Stimulated activated CD4-positive, alpha-beta T cell treated with anti-CD3 and anti-CD28 coated beads, Interleukin-1b, Interleukin-23, amount 100 ng/mL, for 24 hours (primary cell): ENCODE measurements around the gene TUFT1.

ENCODE experiments used
- DNase-seq, 4 experiments: peaks; one replicate each; pipeline ENCODE4 v3.0.0-alpha.2; 2020; ENCODE audit warnings: low read depth in 4 of 4, low spot score in 1 of 4

The TUFT1 gene

DNA sequence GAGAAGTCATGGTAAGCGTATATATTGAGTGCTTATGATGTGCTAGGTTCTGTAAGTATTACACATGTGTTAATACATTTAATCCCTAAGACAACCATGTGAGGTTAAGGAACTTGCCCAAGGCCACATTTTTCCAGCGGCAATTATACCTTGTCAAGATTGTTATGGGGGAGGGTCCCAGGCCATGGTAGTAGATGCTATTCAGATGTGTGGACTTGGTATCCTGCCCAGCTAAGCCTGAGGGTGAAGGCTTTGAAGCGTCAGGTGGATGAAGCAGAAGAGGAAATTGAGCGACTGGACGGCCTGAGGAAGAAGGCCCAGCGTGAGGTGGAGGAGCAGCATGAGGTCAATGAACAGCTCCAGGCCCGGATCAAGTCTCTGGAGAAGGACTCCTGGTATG is 3.6 kb upstream of the TUFT1 start:
- no peak for DNase-seq

DNA sequence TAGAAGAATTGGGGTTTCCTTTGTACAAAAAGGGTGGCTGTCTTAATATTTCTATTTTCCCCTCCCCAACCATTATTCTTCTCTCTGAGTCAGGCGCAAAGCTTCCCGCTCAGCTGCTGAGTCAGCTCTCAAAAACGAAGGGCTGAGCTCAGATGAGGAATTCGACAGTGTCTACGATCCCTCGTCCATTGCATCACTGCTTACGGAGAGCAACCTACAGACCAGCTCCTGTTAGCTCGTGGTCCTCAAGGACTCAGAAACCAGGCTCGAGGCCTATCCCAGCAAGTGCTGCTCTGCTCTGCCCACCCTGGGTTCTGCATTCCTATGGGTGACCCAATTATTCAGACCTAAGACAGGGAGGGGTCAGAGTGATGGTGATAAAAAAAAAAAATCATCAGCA is 3.0 kb upstream of the TUFT1 start:
- DNase-seq = no peak

DNA sequence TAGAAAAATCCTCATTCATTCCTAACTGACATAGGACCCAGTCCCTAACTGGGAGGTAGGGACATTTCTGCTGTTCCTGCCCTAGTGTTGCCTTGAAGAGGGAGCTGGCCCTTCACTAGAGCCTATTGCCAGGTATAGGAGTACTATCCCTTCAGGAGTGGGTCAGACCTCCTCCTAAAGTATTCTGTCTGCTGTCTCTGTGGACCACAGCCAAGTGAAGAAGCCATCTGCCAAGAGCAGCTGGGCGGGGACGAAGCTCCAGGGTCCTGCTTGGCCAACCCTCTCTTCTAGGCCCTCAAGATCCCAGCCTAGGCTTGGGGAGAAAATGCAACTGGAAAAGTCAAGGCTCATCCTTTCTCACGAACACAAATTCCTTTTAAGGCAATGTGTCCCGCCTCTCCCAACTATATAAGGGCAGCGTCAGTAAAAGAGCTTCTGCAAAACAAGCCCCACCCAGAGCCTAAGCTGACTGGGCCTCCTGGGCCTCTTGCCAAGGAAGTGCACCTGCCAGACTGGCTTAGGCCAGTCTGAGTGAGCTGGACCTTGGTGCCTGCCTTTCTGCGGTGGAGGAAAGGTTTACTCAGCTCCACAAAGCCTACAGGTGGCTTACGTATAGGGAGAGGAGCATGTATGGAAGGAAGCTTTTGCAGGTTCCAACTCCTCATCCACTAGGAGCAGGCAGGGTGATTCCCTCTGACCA is 638 bp upstream of the TUFT1 start:
- DNase-seq = no peak

DNA sequence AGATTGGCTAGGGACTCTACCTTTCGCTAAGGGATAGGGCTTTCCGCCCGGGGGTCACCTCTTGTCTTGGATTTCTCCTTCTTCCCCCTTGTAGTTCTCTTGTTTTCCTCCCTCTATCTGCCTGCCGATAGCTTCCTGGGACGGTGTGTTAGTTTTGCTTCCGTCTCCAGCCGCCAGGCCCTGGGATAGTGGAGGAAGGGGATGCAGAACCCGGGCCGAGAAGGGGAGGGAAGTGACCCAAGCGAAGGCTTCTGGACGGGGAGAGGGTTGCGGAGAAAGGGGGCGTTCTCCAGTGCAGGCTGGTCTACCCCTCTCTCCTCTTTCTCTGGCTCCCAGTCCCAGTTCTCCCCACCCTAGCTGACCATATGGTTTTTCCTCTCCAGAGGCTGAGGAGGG is 871 bp downstream of the TUFT1 start:
- no peak for DNase-seq

DNA sequence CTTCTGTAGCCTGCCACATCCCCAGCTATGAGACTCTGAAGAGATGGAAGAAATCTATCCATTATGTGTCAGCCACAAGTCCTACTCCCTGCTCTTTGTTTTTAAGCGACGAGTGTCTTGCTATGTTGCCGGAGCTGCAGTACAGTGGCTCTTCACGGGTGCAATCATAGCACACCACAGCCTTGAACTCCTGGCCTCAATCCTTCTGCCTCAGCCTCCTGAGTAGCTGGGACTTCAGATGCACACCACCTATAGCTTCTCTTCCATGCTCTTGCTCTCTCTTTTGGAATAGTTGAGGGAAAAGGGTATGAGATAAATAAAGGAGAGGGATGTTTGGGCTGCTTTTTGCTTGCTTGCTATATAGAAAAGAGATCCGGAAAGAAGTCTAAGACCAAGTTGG is 1.6 kb downstream of the TUFT1 start:
- DNase-seq = no peak

DNA sequence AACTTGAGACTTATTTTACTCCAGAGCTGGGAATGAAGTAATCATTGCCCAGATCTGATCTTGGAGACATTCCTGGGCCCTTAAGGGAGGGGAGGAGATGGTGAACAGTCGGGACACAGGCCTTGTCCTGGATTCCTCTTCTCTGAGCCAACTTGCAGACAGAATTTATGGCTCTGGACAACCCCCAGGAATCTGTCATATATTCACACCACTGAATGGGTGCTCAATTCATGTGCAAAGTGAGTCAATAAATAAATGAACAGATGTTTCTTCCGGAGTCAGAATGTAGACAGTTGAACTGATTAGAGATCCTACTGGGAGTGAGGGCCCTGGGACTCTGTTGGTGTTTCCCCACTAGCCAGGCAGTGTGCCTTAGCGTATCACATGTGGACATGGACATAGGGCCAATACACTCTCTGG is 2.6 kb downstream of the TUFT1 start:
- DNase-seq = no peak

DNA sequence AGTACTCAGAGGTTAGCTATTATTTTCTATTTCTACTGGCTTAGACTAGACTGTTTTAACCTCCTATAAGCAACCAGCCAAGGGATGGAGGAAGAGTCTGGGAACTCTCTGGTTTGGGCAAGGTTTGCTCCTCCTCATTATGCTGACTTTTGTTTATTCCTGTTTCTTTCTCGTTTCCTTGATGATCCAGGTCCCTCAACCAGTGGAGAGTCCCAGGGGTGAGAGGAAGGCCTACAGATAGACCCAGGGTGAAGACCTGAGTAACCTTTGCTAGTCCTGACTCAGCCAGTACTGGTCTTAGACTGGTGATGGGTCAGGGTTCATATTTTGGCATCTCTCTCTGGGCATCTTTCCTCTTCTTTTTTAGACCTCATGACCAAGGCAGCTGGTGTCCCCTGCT is 5.4 kb downstream of the TUFT1 start:
- DNase-seq = no peak

DNA sequence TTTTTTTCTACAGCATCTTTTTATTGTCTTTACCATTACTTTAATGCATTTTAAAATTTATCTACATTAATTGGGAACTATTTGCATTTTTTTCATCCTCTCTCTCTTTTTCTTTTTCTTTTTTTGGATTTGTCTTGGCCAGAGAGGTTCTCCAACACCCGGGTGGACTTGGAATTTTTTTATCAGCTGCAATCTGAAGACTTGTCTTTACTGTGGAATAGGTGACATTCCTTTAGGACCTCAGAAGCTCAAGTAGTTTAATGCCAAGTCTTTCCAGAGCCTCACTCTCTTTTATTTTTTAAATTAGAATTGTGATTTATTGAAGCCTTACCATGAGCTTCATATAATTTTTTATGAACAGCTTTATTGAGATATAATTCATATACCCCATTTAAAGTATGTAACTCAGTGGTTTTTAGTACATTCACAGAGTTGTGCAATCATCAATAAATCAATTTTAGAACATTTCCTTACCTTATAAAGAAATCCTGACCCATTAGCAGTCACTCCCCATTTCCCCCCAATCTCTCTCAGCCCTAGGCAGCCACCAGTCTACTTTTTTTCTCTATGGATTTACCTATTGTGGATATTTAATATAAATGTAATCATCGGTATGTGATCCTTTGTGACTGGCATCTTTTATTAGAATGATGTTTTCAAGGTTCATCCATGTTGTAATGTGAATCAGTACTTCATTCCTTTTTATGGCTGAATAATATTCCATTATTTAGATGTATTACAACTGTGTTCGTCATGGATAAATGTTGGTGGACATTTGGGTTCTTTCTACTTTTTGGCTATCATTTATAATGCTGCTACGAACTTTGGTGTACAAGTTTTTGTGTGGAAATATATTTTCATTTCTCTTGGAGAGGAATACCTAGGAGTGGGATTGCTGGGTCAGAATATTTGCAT is 6.2 kb downstream of the TUFT1 start:
- no peak for DNase-seq

DNA sequence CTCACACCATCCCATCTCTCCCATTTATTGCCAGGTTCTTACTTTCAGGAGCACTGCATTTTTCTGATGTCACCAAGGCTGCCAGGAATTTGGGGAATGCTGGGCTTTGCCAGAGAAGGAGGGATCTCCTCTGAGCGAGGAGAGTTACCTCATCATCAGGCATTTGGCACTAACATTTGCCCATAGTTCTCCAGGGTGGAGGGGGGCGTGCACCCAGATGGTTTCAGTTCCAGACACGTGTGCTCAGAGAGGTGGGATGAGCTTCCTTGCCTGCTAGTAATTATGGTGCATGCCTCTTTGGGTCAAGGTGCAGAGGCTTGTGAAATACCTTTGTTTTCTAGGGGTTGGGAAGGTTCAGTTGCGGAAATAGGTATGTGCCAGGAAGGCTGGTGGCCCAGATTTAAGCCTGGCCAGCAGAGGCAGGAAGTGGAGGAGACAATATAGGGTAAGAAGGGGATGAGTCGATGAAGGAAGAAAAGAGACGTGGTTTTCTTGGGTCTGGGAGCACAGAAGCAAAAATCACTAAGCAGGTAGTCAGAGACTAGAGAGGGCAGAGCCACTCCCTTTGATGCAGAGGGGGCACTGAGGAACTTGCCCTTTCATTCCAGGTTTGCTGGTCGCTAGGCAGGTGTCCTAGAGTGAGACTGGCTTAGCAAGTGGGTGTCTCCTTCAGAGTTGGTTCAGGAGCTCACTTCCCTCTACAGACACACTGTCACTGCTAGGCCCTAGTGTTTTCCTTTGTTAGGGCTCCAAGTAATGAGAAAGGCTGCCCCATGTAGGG is 7.2 kb downstream of the TUFT1 start:
- DNase-seq = no peak

DNA sequence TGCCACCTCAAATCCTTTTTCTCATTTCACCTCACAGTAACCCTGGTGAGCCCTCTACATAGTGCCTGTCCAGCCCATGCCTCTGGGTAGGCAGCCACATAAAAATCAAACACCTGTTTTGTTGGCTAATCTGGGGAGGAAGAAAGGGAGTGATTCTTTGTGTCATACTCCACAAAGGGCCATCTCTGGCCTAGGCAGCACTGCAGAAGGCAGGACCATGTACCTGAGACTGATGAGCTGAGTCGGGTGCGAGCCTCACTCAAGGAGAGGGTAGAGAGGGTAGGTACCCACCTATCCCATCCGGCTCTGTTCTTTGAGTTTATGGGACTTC is 7.8 kb downstream of the TUFT1 start:
- DNase-seq = no peak

DNA sequence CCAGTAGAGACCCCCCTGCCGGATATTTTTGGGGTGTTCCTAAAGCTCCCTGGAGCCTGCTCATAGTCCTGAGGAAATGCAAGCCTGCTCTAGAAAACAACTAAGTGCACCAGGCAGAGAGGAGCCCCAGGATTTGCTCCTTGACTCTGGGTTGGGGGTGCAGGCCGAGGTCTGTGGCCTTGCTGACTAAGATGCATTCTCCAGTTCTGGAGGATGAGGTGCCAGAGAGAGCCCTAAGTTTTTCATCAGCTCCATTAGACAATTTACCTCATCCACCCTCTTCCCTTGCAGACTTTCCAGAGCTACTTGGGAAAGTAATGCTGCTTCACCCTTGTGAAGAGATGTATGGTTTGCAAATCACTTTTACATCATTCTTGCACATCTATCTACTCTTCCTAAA is 9.1 kb downstream of the TUFT1 start:
- no peak for DNase-seq

DNA sequence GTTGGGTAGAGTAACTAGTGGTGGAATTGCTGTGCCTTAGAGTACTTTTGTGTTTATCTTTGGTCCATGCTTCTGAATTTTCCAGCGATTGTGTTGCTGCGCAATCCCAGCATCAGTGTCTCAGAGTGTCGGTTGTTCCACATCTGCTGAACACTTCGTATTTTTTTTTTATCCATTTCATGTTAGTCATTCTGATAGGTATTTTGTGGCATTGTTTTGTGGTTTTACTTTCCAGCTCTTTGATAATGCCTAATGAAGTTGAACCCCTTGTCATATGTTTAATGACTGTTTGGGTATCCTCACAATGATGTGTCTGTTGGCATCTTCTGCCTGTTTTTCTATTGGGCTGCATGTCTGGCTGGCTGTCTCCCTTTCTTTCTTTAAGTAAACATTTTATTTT is 13.6 kb downstream of the TUFT1 start:
- DNase-seq = no peak

DNA sequence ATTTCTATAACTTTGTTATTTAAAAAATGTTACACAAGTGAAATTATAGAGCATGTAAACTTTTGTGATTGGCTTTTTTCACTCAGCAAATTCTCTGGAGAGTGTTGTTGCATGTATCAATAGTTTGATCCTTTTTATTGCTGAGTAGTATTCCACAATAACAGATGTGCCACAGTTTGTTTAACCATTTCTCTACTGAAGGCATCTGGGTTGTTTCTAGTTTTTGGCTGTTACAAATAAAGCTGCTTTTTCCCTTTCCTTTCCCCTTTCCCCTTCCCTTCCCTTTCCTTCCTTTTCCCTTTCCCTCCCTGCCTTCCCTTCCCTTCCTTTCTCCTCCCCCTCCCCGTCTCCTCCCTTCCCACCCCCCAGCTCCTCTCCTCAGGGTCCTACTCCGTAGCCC is 15.9 kb downstream of the TUFT1 start:
- no peak for DNase-seq

DNA sequence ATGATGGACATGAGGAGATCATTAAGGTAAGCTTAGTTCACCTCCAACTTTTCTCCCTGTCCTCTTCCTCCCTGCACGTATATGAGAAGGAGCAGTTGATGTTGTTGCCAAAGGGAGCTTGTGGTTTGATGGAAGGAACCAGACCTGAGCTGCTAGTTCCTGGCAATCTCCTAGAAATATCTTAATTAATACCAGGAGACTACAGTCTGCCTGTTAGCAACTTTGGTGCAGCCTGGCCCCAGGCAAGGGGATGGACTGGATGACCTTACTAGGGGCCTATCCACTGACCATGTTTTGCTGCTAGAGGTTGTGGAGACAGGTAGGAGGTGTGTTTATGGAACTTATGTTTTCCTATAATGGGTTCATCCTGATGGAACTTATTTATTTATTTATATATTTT is 22.6 kb downstream of the TUFT1 start:
- no peak for DNase-seq

DNA sequence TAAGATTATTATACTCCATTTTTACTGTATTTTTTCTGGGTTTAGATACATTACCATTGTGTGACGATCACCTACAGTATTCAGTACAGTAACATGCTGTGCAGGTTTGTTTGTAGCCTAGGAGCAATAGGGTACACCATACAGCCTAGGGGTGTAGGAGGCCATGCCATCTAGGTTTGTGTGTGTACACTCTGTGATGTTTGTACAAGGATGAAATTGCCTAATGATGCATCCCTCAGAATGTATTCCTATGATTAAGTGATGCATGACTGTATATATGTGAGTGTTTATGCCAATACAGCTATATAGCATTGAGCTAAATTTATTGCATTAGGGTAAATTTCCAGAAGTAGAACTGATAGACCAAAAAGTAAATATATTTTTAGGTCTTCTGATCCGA is 23.3 kb downstream of the TUFT1 start:
- DNase-seq = no peak

DNA sequence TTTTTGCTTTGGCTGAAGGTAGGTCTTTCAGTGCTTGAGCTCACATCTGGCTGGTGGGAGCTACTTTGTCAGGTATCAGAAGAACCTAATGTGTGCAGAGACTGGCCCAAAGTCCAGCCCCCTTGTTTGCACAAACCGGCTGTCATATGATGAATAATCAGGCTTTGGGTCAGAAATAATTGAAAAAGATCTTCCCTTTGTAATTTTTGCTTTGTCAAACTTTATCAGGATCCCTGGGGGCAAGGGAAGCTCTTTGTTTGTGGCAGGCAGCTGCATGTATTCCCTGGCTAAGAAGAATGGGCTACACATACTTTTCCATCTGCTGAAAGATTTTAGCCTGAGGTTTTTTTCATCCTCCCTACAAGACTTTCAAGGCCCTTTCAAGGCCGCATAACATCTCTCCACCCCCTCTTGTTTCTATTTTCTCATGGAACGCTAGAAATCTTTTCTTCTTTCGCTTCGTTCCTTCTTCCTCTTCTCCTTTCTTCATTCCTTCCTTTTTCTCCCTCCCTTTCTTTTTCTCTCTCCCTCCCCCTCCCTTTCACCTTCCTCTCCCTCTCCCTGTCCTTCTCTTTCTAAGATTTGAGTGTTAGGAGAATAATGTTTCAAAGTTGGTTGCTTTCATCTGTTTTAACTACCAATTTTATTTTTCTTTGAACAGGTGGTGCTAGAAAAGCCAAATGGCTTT is 25.5 kb downstream of the TUFT1 start:
- no peak for DNase-seq

DNA sequence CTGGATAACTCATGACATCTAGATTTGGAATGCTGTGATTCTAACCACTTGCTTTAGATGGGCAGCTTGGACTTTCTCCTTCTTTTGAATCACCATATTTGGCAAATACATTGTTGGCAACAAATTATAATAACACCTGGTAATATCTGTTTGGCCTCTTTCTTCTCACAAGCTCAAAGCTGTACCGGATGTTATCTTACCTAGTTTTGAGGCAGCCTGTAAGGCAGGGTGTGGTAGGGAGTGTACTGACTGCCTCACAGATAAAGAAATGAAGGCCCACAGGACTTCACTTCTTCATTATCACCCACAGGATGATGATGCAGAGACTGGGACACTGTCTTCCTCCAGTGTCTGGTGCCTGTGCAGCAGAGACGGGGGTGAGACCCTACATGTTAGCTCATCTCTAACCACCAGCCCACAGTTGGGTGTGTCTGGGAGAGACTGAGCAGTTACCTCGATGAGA is 28.5 kb downstream of the TUFT1 start:
- DNase-seq = no peak

DNA sequence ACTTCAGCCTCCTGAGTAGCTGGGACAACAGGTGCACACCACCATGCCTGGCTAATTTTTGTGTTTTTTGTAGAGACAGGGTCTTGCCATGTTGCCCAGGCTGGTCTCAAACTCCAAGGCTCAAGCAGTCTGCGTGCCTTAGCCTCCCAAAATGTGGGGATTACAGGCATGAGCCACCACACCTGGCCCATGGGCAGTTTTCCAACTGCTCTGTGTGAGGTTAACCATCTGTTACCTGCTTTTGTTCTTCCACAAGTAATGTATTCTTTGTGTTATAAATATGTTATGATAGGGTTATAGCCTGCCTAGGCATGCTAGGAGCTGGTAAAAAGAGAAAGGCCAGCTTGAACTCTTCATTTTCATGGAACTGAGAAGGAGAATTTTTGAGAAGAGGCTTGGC is 30.7 kb downstream of the TUFT1 start:
- DNase-seq = no peak

DNA sequence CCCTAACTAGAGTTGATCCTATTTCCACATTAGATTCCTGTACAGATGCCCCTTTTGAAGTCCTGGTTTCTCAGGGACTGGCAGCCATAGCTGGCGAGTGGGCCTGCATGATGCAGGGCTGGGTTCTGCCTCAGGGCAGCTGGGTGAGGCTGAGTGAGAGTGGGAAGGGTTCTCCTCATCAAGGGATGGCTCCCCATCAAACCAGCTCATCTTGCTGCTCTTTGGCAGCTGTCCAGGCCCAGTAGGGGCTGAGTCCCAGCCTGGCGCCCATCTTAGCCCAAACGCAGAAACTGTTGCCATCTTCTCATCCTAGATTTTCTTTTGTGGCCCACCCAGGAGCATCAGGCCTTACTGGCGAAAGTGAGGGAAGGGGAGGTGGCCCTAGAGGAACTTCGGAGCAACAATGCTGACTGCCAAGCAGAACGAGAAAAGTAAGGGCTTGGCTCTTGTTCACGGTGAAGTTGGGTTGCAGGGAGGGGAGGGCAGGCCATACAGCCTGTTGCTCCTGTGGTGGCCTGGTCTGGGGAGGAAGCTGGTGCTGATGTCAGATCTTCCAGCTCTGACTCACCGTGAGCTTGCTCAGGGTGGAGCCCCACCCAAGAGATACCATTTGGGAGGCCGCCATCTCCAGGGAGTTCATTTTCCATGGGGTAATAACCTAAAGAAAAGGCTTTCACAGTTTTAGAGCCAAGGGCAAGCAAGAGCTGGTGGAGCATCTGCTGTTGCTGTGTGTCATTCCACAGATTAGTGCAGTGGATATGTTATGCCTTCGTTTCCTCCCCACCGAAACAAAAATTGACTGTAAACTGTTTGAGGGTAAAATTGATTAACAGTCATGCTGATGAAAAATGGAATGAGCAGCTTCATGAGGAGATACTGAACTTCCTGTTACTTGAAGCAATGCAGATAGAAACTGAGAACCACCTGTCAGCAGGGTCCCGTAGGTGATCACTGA is 34.7 kb downstream of the TUFT1 start:
- DNase-seq = peak in 1 of 4 experiments; percentile 3

DNA sequence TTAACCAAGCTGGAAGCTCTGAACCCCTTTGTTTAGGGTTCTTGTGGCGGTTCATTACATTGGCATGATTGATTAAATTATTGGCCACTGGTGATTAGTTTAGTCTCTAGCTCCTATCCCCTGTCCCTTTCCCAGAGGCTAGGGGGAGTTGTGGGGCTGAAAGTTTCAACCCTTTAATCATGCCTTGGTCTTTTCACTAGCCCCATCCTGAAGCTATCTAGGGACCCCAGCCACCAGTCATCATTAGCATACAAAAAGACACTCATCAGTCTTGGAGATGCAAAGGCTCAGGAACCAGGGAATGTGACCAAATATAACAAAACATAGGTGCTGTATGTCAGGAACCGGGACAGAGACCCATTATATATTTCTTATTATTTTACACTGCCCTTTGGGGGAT is 37.1 kb downstream of the TUFT1 start:
- DNase-seq = no peak
